CD4-positive, alpha-beta memory T cell (primary cell): ENCODE results near the gene C9. TPM values are rescaled to one million over a fixed set of nuclear protein-coding genes. Genes with fewer than 3 reads are reported as not detected.

Experiments used
- CTCF ChIA-PET: fragments of 350-600 bp; sonication (Branson Sonifier 250); formaldehyde crosslinking; loops from one replicate; lab custom pipeline; 2021; ENCODE audit warnings: inconsistent platforms; ENCODE audit not compliant: partially characterized antibody; lab: Charles Lee
- POLR2A ChIA-PET: fragments of 350-600 bp; sonication (Branson Sonifier 250); formaldehyde crosslinking; loops from one replicate; lab custom pipeline; 2021; ENCODE audit not compliant: partially characterized antibody; lab: Charles Lee
- DNase-seq, 5 donors: peaks; one replicate each; pipeline versions ENCODE4 v3.0.0 to v3.0.0-alpha.2; 2020 to 2022; ENCODE audit warnings: mixed read lengths in 1 of 5
- H3K27ac ChIP-seq: one replicate; pipeline ENCODE4 v1.7.0; 2013; ENCODE audit warnings: low read depth, low read length
- H3K27me3 ChIP-seq: 2 replicates; pipeline ENCODE4 v1.7.0; 2013; ENCODE audit warnings: mild to moderate bottlenecking, low read length, moderate library complexity; ENCODE audit not compliant: insufficient read depth
- H3K36me3 ChIP-seq: 2 replicates; pipeline ENCODE4 v1.7.0; 2013; ENCODE audit warnings: mild to moderate bottlenecking, low read length, moderate library complexity; ENCODE audit not compliant: insufficient read depth
- H3K4me1 ChIP-seq: 2 replicates; pipeline ENCODE4 v1.7.0; 2013; ENCODE audit warnings: mild to moderate bottlenecking, low read length, moderate library complexity; ENCODE audit not compliant: insufficient read depth
- H3K4me3 ChIP-seq, 2 donors: one replicate each; pipeline ENCODE4 v1.7.0; 2013; ENCODE audit warnings: low read length in 2 of 2, mild to moderate bottlenecking in 1 of 2
- H3K9me3 ChIP-seq, 2 donors: one replicate each; pipeline ENCODE4 v1.7.0; 2013; ENCODE audit warnings: low read length in 2 of 2, control low read depth in 1 of 2; ENCODE audit not compliant: control insufficient read depth in 1 of 2
- H3K27ac Mint-ChIP-seq, 7 donors: one replicate each; pipeline ENCODE4 v1.8.0; 2020 to 2021; ENCODE audit warnings: mixed read lengths in 7 of 7, mild to moderate bottlenecking in 6 of 7, inconsistent platforms in 3 of 7, moderate library complexity in 3 of 7
- H3K27me3 Mint-ChIP-seq, 2 donors: one replicate each; pipeline ENCODE4 v1.8.0; 2020 to 2021; ENCODE audit warnings: mixed read lengths in 2 of 2
- H3K36me3 Mint-ChIP-seq, 2 donors: one replicate each; pipeline ENCODE4 v1.8.0; 2020 to 2021; ENCODE audit warnings: mixed read lengths in 2 of 2, inconsistent platforms in 1 of 2, mild to moderate bottlenecking in 1 of 2
- H3K4me1 Mint-ChIP-seq, 4 donors: one replicate each; pipeline ENCODE4 v1.8.0; 2020 to 2021; ENCODE audit warnings: mixed read lengths in 4 of 4, mild to moderate bottlenecking in 1 of 4
- H3K4me3 Mint-ChIP-seq, 8 donors: one replicate each; pipeline ENCODE4 v1.8.0; 2020 to 2021; ENCODE audit warnings: mixed read lengths in 8 of 8, mild to moderate bottlenecking in 7 of 8, moderate library complexity in 6 of 8, inconsistent platforms in 3 of 8
- H3K9me3 Mint-ChIP-seq, 8 donors: one replicate each; pipeline ENCODE4 v1.8.0; 2020 to 2021; ENCODE audit warnings: mixed read lengths in 8 of 8, mild to moderate bottlenecking in 5 of 8, inconsistent platforms in 3 of 8, moderate library complexity in 1 of 8
- intact Hi-C: fragments of 100-400 bp; cut with micrococcal nuclease; formaldehyde crosslinking; loops from one replicate; pipeline ENCODE4 v1.15.1; 2023
- polyA plus RNA-seq, 2 donors: library from polyadenylated mRNA; unstranded; fragments of 300-500 nt; fragmentation: Illumina TruSeq; gene quantifications; one replicate each; pipeline ENCODE4 v1.2.3, GENCODE V29; 2021
- total RNA-seq, 2 experiments: library from RNA; stranded (reverse); gene quantifications; one replicate each; pipeline ENCODE4 v1.2.3, GENCODE V29; 2021

Gene C9
- total and polyA plus RNA-seq, 4 experiments from 2014 or later, result not detected

GRCh38 chr5:39315995-39316394 is 48.3 kb downstream of the C9 start:
- Mint-ChIP-seq H3K36me3 (peaks cover 0 to 4% of the 10 kb centered on the region in 2 donors), H3K4me1 (peaks cover 0 to 3% (median 0%) of the 10 kb centered on the region in 4 donors), H3K27ac (no peak overlapping the region), H3K9me3 (peaks cover 0 to 11% (median 4%) of the 10 kb centered on the region in 8 donors), H3K27me3 (peaks cover 9 to 10% of the 10 kb centered on the region in 2 donors), H3K4me3 (no peak overlapping the region)
- no peaks in the 10 kb centered on the region for H3K9me3 ChIP-seq
- CTCF ChIA-PET, result interaction anchor here (0.6 kb wide), 1 partner anchor 98 kb away, joined by 5 read pairs; no protein-coding TSS in a partner anchor
- H3K27me3 ChIP-seq, result peaks cover 11% of the 10 kb centered on the region
- no peaks in the 10 kb centered on the region for H3K36me3 ChIP-seq
- H3K4me1 ChIP-seq, result no peaks in the 10 kb centered on the region
- H3K27ac ChIP-seq, result no peak overlapping the region
- POLR2A ChIA-PET, result no interaction called here
- DNase-seq, result no peak
- H3K4me3 ChIP-seq, result no peak overlapping the region
- intact Hi-C loops, result no loop called here

GRCh38 chr5:39314591-39314990 is 49.7 kb downstream of the C9 start:
- intact Hi-C loops, result no loop called here
- H3K9me3 Mint-ChIP-seq, result peaks cover 0 to 7% (median 0%) of the 10 kb centered on the region in 8 donors
- Histone ChIP-seq H3K9me3 (no peaks in the 10 kb centered on the region), H3K4me3 (no peak overlapping the region), H3K36me3 (no peaks in the 10 kb centered on the region), H3K27ac (no peak overlapping the region), H3K27me3 (peaks cover 8% of the 10 kb centered on the region), H3K4me1 (no peaks in the 10 kb centered on the region)
- H3K27ac Mint-ChIP-seq, result no peak overlapping the region
- POLR2A ChIA-PET, result no interaction called here
- no peak overlapping the region for H3K4me3 Mint-ChIP-seq
- H3K27me3 Mint-ChIP-seq, result peaks cover 6 to 12% of the 10 kb centered on the region in 2 donors
- DNase-seq, result no peak
- peaks cover 0 to 3% (median 0%) of the 10 kb centered on the region in 4 donors for H3K4me1 Mint-ChIP-seq
- CTCF ChIA-PET, result no interaction called here
- H3K36me3 Mint-ChIP-seq, result no peaks in the 10 kb centered on the region

- intact Hi-C loops, result no loop called here
- POLR2A ChIA-PET, result no interaction called here
- no peaks in the 10 kb centered on the region for H3K4me1 ChIP-seq
- H3K27me3 ChIP-seq, result no peaks in the 10 kb centered on the region
- no peak overlapping the region for H3K4me3 ChIP-seq
- Mint-ChIP-seq H3K27me3 (peaks cover 5 to 8% of the 10 kb centered on the region in 2 donors), H3K9me3 (no peaks in the 10 kb centered on the region), H3K4me3 (no peak overlapping the region), H3K27ac (no peak overlapping the region), H3K4me1 (no peaks in the 10 kb centered on the region), H3K36me3 (no peaks in the 10 kb centered on the region)
- no peaks in the 10 kb centered on the region for H3K9me3 ChIP-seq
- DNase-seq, result no peak
- no peak overlapping the region for H3K27ac ChIP-seq
- CTCF ChIA-PET, result no interaction called here
- no peaks in the 10 kb centered on the region for H3K36me3 ChIP-seq
Measured at GRCh38 chr5:39309534-39309933, 54.8 kb downstream of the C9 start.

- Histone ChIP-seq H3K36me3 (no peaks in the 10 kb centered on the region), H3K27me3 (no peaks in the 10 kb centered on the region), H3K9me3 (no peaks in the 10 kb centered on the region), H3K27ac (no peak overlapping the region), H3K4me1 (no peaks in the 10 kb centered on the region), H3K4me3 (no peak overlapping the region)
- ChIA-PET CTCF (interaction anchor here (1.1 to 1.5 kb wide), 2 partner anchors 74 to 85 kb away, joined by 3 read pairs; no protein-coding TSS in a partner anchor), POLR2A (no interaction called here)
- Mint-ChIP-seq H3K27me3 (peaks cover 2 to 3% of the 10 kb centered on the region in 2 donors), H3K4me3 (no peak overlapping the region), H3K36me3 (no peaks in the 10 kb centered on the region), H3K9me3 (peaks cover 0 to 16% (median 7%) of the 10 kb centered on the region in 8 donors), H3K27ac (no peak overlapping the region), H3K4me1 (no peaks in the 10 kb centered on the region)
- intact Hi-C loops, result no loop called here
- no peak for DNase-seq
Measured at GRCh38 chr5:39302472-39302871, 61.8 kb downstream of the C9 start.

- Histone ChIP-seq H3K4me1 (no peaks in the 10 kb centered on the region), H3K27me3 (no peaks in the 10 kb centered on the region), H3K36me3 (no peaks in the 10 kb centered on the region), H3K4me3 (no peak overlapping the region), H3K27ac (no peak overlapping the region), H3K9me3 (no peaks in the 10 kb centered on the region)
- POLR2A ChIA-PET, result no interaction called here
- Mint-ChIP-seq H3K4me1 (no peaks in the 10 kb centered on the region), H3K27me3 (peaks cover 2 to 3% of the 10 kb centered on the region in 2 donors), H3K36me3 (no peaks in the 10 kb centered on the region), H3K27ac (no peak overlapping the region), H3K4me3 (no peak overlapping the region), H3K9me3 (peaks cover 0 to 16% (median 8%) of the 10 kb centered on the region in 8 donors)
- intact Hi-C loops, result no loop called here
- no peak for DNase-seq
- CTCF ChIA-PET, result no interaction called here
Measured at GRCh38 chr5:39301406-39301805, 62.9 kb downstream of the C9 start.

- no peaks in the 10 kb centered on the region for H3K4me1 Mint-ChIP-seq
- no peak for DNase-seq
- H3K36me3 ChIP-seq, result no peaks in the 10 kb centered on the region
- H3K36me3 Mint-ChIP-seq, result no peaks in the 10 kb centered on the region
- no peak overlapping the region for H3K27ac ChIP-seq
- no peaks in the 10 kb centered on the region for H3K4me1 ChIP-seq
- no peaks in the 10 kb centered on the region for H3K9me3 ChIP-seq
- ChIA-PET POLR2A (no interaction called here), CTCF (no interaction called here)
- intact Hi-C loops, result no loop called here
- no peak overlapping the region for H3K4me3 ChIP-seq
- peaks cover 0 to 16% (median 8%) of the 10 kb centered on the region in 8 donors for H3K9me3 Mint-ChIP-seq
- H3K4me3 Mint-ChIP-seq, result no peak overlapping the region
- no peaks in the 10 kb centered on the region for H3K27me3 ChIP-seq
- H3K27ac Mint-ChIP-seq, result no peak overlapping the region
- no peaks in the 10 kb centered on the region for H3K27me3 Mint-ChIP-seq
Measured at GRCh38 chr5:39299962-39300361, 64.3 kb downstream of the C9 start.

- peaks cover 0 to 22% (median 14%) of the 10 kb centered on the region in 8 donors for H3K9me3 Mint-ChIP-seq
- no peak overlapping the region for H3K27ac Mint-ChIP-seq
- H3K27me3 ChIP-seq, result no peaks in the 10 kb centered on the region
- H3K27ac ChIP-seq, result no peak overlapping the region
- H3K4me3 Mint-ChIP-seq, result no peak overlapping the region
- ChIA-PET POLR2A (interaction anchor here (0.6 kb wide), 1 partner anchor 1557 kb away, joined by 3 read pairs; no protein-coding TSS in a partner anchor), CTCF (interaction anchor here (1.6 kb wide), 1 partner anchor 78 kb away, joined by 5 read pairs; no protein-coding TSS in a partner anchor)
- intact Hi-C loops, result no loop called here
- no peaks in the 10 kb centered on the region for H3K4me1 Mint-ChIP-seq
- H3K36me3 ChIP-seq, result no peaks in the 10 kb centered on the region
- H3K27me3 Mint-ChIP-seq, result peaks cover 0 to 3% of the 10 kb centered on the region in 2 donors
- H3K36me3 Mint-ChIP-seq, result peaks cover 0 to 2% of the 10 kb centered on the region in 2 donors
- H3K4me1 ChIP-seq, result no peaks in the 10 kb centered on the region
- no peaks in the 10 kb centered on the region for H3K9me3 ChIP-seq
- no peak for DNase-seq
- no peak overlapping the region for H3K4me3 ChIP-seq
Measured at GRCh38 chr5:39294736-39295135, 69.6 kb downstream of the C9 start.
